ENCODE results near the gene CCDC149. TPM values are rescaled to one million over a fixed set of nuclear protein-coding genes. Genes with fewer than 3 reads are reported as not detected.

Gene CCDC149
- total RNA-seq, 1 donor from 2014 or later = 10.2 TPM

DNA sequence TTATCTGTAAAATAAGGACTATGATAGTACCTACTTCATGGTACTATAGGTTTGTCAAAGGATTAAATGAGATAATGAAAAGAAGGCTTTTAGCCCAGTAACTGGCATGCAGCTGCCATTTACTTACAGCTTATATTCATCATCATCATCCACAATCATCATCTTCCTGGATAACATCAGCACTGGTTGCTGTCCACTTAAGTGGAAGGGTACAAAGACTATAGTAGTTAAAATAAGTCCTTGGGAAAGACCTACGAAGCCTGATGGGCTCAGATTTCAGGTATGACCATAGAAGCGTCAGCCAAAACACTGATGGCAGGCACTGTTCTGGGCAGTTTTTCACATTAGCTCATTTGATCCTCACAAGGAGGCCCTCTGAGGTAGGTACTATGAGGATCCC, 20.6 kb downstream of the CCDC149 start:
- Histone ChIP-seq H3K9me3 (ENCODE audit: insufficient read depth, low read depth, low read length) (no peaks in the 10 kb centered on the region), H3K4me2 (ENCODE audit: low read length) (no peak overlapping the region), H3K36me3 (ENCODE audit: insufficient read depth, low read length) (no peaks in the 10 kb centered on the region), H3K4me3 (ENCODE audit: insufficient read depth, low read depth, low read length) (no peak overlapping the region), H3K4me1 (ENCODE audit: insufficient read depth, low read length) (peaks cover 6% of the 10 kb centered on the region), H4K20me1 (ENCODE audit: insufficient read depth, low read length) (peaks cover 14% of the 10 kb centered on the region), H2AFZ (ENCODE audit: low read depth, low read length) (no peak overlapping the region), H3K79me2 (ENCODE audit: insufficient read depth, low read length) (no peaks in the 10 kb centered on the region), H3K27ac (ENCODE audit: low read depth, low read length) (no peak overlapping the region), H3K27me3 (ENCODE audit: insufficient read depth, low read length) (no peaks in the 10 kb centered on the region), H3K9ac (ENCODE audit: low read length) (no peak overlapping the region)
- FAIRE-seq (no peak), DNase-seq (ENCODE audit: low read depth) (no peak)
- no peak overlapping the region for H3K27ac Mint-ChIP-seq (ENCODE audit: unreplicated experiment)
- no peak for TF ChIP-seq EZH2 (IDR thresholded peaks at IDR 0.05; ENCODE audit: insufficient read depth, low read length)
- TF ChIP-seq, protein P1, sequence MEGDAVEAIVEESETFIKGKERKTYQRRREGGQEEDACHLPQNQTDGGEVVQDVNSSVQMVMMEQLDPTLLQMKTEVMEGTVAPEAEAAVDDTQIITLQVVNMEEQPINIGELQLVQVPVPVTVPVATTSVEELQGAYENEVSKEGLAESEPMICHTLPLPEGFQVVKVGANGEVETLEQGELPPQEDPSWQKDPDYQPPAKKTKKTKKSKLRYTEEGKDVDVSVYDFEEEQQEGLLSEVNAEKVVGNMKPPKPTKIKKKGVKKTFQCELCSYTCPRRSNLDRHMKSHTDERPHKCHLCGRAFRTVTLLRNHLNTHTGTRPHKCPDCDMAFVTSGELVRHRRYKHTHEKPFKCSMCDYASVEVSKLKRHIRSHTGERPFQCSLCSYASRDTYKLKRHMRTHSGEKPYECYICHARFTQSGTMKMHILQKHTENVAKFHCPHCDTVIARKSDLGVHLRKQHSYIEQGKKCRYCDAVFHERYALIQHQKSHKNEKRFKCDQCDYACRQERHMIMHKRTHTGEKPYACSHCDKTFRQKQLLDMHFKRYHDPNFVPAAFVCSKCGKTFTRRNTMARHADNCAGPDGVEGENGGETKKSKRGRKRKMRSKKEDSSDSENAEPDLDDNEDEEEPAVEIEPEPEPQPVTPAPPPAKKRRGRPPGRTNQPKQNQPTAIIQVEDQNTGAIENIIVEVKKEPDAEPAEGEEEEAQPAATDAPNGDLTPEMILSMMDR (IDR thresholded peaks at IDR 0.05; ENCODE audit: insufficient read depth, low read depth, low read length) = no peak
- H3K9me3 Mint-ChIP-seq (ENCODE audit: unreplicated experiment) = no peaks in the 10 kb centered on the region
- no peaks in the 10 kb centered on the region for H3K36me3 Mint-ChIP-seq (ENCODE audit: low read depth, unreplicated experiment)
- no peaks in the 10 kb centered on the region for H3K27me3 Mint-ChIP-seq (ENCODE audit: low read depth, unreplicated experiment)
- no peak overlapping the region for H3K4me3 Mint-ChIP-seq (ENCODE audit: unreplicated experiment)
- peaks cover 1% of the 10 kb centered on the region for H3K4me1 Mint-ChIP-seq (ENCODE audit: low read depth, unreplicated experiment)

DNA sequence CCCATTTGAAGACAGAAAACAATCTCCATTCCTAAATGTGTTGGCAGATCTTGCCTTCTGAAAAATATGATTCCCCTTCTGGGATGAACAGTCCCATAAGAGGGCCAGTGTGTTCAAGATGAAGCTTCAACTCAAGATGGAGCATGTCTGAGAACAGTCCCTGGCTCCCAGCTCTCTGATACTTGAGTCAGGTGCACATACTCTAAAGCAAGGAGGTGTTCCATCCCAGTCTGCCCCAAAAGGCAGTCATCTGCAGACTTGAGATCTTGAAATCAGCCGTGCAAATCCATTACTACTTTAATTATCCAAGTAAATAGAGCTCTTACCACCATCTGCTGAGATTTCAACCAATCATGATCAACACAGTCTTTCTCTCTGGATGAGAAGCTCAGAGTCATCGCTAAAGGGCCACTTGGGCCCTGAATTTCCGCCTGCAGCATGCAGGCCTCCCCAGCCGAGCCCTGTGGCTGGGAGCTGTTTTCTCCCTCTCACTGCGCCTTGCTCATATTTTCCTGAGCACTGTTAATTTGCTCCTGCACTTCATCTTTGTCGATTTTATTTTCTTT, 22.2 kb downstream of the CCDC149 start:
- H3K4me3 Mint-ChIP-seq (ENCODE audit: unreplicated experiment) = no peak overlapping the region
- H3K27me3 Mint-ChIP-seq (ENCODE audit: low read depth, unreplicated experiment) = no peaks in the 10 kb centered on the region
- H3K27me3 ChIP-seq (ENCODE audit: insufficient read depth, low read length) = no peaks in the 10 kb centered on the region
- no peaks in the 10 kb centered on the region for H3K9me3 ChIP-seq (ENCODE audit: insufficient read depth, low read depth, low read length)
- H3K4me1 ChIP-seq (ENCODE audit: insufficient read depth, low read length) = no peaks in the 10 kb centered on the region
- H3K79me2 ChIP-seq (ENCODE audit: insufficient read depth, low read length) = no peaks in the 10 kb centered on the region
- DNase-seq (ENCODE audit: low read depth) (no peak), FAIRE-seq (no peak)
- H3K27ac Mint-ChIP-seq (ENCODE audit: unreplicated experiment) = no peak overlapping the region
- H3K4me3 ChIP-seq (ENCODE audit: insufficient read depth, low read depth, low read length) = no peak overlapping the region
- no peak overlapping the region for H2AFZ ChIP-seq (ENCODE audit: low read depth, low read length)
- H3K4me2 ChIP-seq (ENCODE audit: low read length) = no peak overlapping the region
- H3K4me1 Mint-ChIP-seq (ENCODE audit: low read depth, unreplicated experiment) = peaks cover 1% of the 10 kb centered on the region
- no peaks in the 10 kb centered on the region for H3K9me3 Mint-ChIP-seq (ENCODE audit: unreplicated experiment)
- H3K9ac ChIP-seq (ENCODE audit: low read length) = no peak overlapping the region
- no peak for TF ChIP-seq EZH2 (IDR thresholded peaks at IDR 0.05; ENCODE audit: insufficient read depth, low read length)
- TF ChIP-seq, protein P1 (IDR thresholded peaks at IDR 0.05; ENCODE audit: insufficient read depth, low read depth, low read length) = no peak
- no peaks in the 10 kb centered on the region for H3K36me3 ChIP-seq (ENCODE audit: insufficient read depth, low read length)
- peaks cover 10% of the 10 kb centered on the region for H4K20me1 ChIP-seq (ENCODE audit: insufficient read depth, low read length)
- H3K36me3 Mint-ChIP-seq (ENCODE audit: low read depth, unreplicated experiment) = no peaks in the 10 kb centered on the region
- H3K27ac ChIP-seq (ENCODE audit: low read depth, low read length) = no peak overlapping the region

DNA sequence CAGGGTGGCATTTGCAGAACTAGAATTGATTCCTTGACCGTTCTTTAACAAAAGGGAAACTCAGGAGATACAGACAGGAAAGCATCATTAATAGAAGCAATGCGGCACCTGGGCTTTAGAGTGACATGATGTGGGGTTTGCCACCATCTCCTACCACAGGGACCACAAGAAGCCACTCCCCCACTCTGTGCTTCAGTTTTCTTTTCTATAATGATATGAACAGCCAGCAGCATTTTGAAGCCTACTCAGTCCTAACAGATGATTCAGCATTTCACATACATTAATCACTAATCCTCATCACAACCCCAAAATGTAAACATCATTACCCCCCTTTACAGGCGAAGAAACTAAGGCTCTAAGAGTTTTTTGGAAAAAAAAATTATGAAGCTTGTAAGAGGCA, 22.9 kb downstream of the CCDC149 start:
- no peaks in the 10 kb centered on the region for H3K27me3 ChIP-seq (ENCODE audit: insufficient read depth, low read length)
- no peaks in the 10 kb centered on the region for H3K9me3 ChIP-seq (ENCODE audit: insufficient read depth, low read depth, low read length)
- TF ChIP-seq, protein P1 (IDR thresholded peaks at IDR 0.05; ENCODE audit: insufficient read depth, low read depth, low read length) = no peak
- TF ChIP-seq EZH2 (IDR thresholded peaks at IDR 0.05; ENCODE audit: insufficient read depth, low read length) = no peak
- Mint-ChIP-seq H3K27ac (ENCODE audit: unreplicated experiment) (no peak overlapping the region), H3K4me1 (ENCODE audit: low read depth, unreplicated experiment) (peaks cover 5% of the 10 kb centered on the region), H3K36me3 (ENCODE audit: low read depth, unreplicated experiment) (no peaks in the 10 kb centered on the region), H3K9me3 (ENCODE audit: unreplicated experiment) (no peaks in the 10 kb centered on the region), H3K27me3 (ENCODE audit: low read depth, unreplicated experiment) (no peaks in the 10 kb centered on the region), H3K4me3 (ENCODE audit: unreplicated experiment) (no peak overlapping the region)
- FAIRE-seq (no peak), DNase-seq (ENCODE audit: low read depth) (no peak)
- no peak overlapping the region for H2AFZ ChIP-seq (ENCODE audit: low read depth, low read length)
- H3K4me2 ChIP-seq (ENCODE audit: low read length) = no peak overlapping the region
- H3K4me1 ChIP-seq (ENCODE audit: insufficient read depth, low read length) = no peaks in the 10 kb centered on the region
- H3K9ac ChIP-seq (ENCODE audit: low read length) = no peak overlapping the region
- H3K27ac ChIP-seq (ENCODE audit: low read depth, low read length) = no peak overlapping the region
- H4K20me1 ChIP-seq (ENCODE audit: insufficient read depth, low read length) = peaks cover 6% of the 10 kb centered on the region
- H3K79me2 ChIP-seq (ENCODE audit: insufficient read depth, low read length) = no peaks in the 10 kb centered on the region
- no peak overlapping the region for H3K4me3 ChIP-seq (ENCODE audit: insufficient read depth, low read depth, low read length)
- no peaks in the 10 kb centered on the region for H3K36me3 ChIP-seq (ENCODE audit: insufficient read depth, low read length)

All from astrocyte (in vitro differentiated cells and primary cell).